Measurements from ENCODE around the gene TRPM5.

DNA sequence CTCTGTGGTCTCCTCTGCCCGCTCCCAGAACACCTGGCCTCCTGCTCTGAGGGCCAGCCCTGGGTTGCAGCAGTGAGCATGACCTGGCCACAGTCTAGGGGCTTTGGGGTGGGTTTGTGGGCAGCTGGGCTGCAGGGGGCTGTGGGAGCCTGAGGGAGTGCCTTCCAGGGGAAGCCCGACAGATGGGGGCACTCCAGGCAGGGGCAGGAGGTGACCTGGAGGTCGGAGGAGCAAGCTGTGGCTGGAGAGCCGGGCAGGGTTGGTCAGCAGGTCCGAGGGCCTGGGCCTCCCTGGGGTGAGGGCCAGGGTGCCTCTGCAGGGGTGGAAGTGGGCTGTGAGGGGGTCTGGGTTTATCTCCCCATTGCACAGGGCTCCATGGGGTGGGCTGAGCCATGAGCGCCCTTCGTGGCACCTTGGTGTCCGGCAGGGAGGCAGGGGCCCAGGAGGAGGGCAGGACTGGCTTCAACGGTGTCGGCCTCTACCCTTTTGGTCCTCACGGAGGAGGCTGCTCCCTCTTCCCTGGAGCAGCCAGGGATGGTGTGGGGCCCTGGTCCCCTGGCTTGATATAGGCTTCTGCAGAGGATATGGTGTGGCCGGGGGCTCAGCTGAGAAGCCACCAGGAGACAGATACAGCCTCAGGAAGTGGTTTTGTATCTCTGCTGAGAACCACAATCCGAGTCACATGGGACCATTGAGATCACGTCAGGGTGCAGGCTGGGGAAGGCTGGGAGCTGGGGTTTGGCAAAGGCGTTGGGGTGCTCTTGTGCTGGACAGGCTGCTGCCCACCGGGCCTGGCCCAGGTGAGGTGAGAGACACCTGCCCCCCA, 22.8 kb upstream of the TRPM5 start:
- TF ChIP-seq, protein P1, sequence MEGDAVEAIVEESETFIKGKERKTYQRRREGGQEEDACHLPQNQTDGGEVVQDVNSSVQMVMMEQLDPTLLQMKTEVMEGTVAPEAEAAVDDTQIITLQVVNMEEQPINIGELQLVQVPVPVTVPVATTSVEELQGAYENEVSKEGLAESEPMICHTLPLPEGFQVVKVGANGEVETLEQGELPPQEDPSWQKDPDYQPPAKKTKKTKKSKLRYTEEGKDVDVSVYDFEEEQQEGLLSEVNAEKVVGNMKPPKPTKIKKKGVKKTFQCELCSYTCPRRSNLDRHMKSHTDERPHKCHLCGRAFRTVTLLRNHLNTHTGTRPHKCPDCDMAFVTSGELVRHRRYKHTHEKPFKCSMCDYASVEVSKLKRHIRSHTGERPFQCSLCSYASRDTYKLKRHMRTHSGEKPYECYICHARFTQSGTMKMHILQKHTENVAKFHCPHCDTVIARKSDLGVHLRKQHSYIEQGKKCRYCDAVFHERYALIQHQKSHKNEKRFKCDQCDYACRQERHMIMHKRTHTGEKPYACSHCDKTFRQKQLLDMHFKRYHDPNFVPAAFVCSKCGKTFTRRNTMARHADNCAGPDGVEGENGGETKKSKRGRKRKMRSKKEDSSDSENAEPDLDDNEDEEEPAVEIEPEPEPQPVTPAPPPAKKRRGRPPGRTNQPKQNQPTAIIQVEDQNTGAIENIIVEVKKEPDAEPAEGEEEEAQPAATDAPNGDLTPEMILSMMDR (IDR thresholded peaks at IDR 0.05 in 2 of 3, conservative IDR thresholded peaks at IDR 0.05 in 1 of 3; ENCODE audit: insufficient read depth in 2 of 3, low read depth in 1 of 3, low read length in 3 of 3) = no peak
- TF ChIP-seq PHTF2 (CRISPR knock-in tag; IDR thresholded peaks at IDR 0.05) = no peak
- no peak for TF ChIP-seq ZFX (CRISPR knock-in tag; IDR thresholded peaks at IDR 0.05)
- no peak for TF ChIP-seq EHMT2 (IDR thresholded peaks at IDR 0.05)
- TF ChIP-seq, protein P2, sequence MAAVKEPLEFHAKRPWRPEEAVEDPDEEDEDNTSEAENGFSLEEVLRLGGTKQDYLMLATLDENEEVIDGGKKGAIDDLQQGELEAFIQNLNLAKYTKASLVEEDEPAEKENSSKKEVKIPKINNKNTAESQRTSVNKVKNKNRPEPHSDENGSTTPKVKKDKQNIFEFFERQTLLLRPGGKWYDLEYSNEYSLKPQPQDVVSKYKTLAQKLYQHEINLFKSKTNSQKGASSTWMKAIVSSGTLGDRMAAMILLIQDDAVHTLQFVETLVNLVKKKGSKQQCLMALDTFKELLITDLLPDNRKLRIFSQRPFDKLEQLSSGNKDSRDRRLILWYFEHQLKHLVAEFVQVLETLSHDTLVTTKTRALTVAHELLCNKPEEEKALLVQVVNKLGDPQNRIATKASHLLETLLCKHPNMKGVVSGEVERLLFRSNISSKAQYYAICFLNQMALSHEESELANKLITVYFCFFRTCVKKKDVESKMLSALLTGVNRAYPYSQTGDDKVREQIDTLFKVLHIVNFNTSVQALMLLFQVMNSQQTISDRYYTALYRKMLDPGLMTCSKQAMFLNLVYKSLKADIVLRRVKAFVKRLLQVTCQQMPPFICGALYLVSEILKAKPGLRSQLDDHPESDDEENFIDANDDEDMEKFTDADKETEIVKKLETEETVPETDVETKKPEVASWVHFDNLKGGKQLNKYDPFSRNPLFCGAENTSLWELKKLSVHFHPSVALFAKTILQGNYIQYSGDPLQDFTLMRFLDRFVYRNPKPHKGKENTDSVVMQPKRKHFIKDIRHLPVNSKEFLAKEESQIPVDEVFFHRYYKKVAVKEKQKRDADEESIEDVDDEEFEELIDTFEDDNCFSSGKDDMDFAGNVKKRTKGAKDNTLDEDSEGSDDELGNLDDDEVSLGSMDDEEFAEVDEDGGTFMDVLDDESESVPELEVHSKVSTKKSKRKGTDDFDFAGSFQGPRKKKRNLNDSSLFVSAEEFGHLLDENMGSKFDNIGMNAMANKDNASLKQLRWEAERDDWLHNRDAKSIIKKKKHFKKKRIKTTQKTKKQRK (IDR thresholded peaks at IDR 0.05; ENCODE audit: borderline replicate concordance, low read depth, low read length) = no peak
- TF ChIP-seq KLF6 (CRISPR knock-in tag; IDR thresholded peaks at IDR 0.05; ENCODE audit: borderline replicate concordance) = no peak
- TF ChIP-seq TEAD4 (IDR thresholded peaks at IDR 0.05; ENCODE audit: low read length) = no peak
- no peak for TF ChIP-seq TEAD4 (CRISPR knock-in tag; IDR thresholded peaks at IDR 0.05; ENCODE audit: borderline replicate concordance)
- no peak for TF ChIP-seq MAFG (tag; conservative IDR thresholded peaks at IDR 0.05)
- TF ChIP-seq SIN3A (IDR thresholded peaks at IDR 0.05; ENCODE audit: borderline replicate concordance in 2 of 2, control insufficient read depth in 1 of 2, low read depth in 2 of 2, low read length in 2 of 2) = no peak
- TF ChIP-seq TOE1 (IDR thresholded peaks at IDR 0.05; ENCODE audit: borderline replicate concordance) = no peak
- TF ChIP-seq TOE1 (CRISPR knock-in tag; IDR thresholded peaks at IDR 0.05; ENCODE audit: borderline replicate concordance, low read depth) = no peak
- TF ChIP-seq YY1 (IDR thresholded peaks at IDR 0.05; ENCODE audit: borderline replicate concordance in 1 of 3, control insufficient read depth in 1 of 3, extremely low read depth in 1 of 3, insufficient read depth in 3 of 3, insufficient read length in 1 of 3, insufficient replicate concordance in 2 of 3, low read depth in 1 of 3, low read length in 2 of 3) = no peak
- TF ChIP-seq YBX1 (IDR thresholded peaks at IDR 0.05) = no peak

Data from K562 (cell line).